A172 (cell line): ENCODE data around the gene RPS6KL1. TPM values are rescaled to one million over a fixed set of nuclear protein-coding genes. Genes with fewer than 3 reads are reported as not detected.

ENCODE experiments used
- DNase-seq: peaks from one replicate; pipeline ENCODE4 v3.0.0-alpha.2; 2015; ENCODE audit warnings: low spot score
- total RNA-seq: library from RNA; depleted of rRNA; stranded (reverse); fragments of >200 nt; shearing (Covaris generic); gene quantifications from 2 replicates; pipeline ENCODE4 v1.2.3, GENCODE V29; 2014

RPS6KL1 gene
- total RNA-seq, 1 experiment from 2014 or later = not detected

DNA sequence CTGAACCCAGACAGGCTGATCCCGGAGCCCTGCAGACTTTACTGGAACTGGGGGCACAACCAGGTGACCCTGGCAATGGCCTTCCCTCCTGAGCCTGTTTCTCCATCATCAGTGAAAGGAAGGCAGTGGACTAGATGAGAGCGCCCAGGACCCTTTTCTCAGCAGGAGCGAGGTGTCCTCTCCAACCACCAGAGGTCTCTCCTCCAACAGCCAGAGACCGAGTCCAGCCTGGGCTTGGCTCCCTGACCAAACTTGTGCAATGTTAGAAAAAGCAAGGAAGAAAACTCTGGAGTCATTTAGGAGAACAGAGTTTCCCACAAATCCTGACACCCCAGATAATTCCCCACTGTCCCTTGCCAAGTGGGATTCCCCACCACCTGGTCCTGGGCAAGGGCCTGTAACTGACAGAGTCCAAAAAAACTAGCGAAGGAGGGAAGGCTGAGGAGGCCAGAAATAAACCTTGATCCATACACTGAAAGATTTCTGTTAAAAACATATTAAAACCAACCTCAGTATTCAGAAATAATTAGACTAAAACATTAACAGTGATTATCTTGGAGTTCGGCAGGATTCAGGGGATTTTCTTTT, 9.0 kb downstream of the RPS6KL1 start:
- peak; percentile 42 for DNase-seq

DNA sequence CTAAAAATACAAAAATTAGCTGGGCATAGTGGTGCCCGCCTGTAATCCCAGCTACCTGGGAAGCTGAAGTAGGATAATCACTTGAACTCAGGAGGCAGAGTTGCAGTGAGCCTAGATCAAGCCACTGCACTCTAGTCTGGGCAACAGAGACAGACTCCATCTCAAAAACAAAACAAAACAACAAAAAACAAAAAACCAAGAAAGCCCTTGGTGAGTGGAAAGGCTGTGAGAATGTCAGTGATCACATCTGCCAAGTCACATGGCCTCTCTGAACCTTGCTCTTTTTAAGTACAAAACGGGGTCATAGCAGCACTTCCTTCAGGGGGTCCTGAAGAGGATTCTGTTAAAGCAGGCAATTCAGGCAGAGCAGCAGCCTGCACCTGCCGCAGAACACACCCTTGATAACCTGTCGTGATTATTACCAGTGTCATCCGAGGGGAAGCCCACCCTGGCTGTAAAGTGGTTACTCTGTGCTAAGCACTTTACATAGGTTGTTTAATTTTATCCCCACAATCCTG, 9.6 kb downstream of the RPS6KL1 start:
- no peak for DNase-seq

DNA sequence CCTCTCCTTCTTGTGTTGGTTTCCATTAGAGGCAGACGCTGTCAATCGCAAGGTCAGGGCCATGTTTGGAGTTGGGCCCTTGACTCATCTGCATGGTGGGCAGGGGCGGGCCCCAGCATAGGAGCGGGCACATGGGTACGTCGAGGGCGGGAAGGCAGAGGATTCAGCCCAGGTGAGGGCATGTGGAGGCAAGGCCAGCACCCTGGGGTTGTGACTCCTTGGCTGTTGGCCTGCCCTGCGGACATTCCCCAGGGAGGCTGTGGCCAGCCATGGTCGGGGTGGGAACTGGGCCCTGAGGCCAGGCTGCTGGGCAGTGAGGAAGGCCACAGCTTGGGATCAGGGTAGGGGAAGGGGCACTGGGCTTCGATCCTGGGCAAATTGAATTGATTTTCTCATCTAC, 10.3 kb downstream of the RPS6KL1 start:
- no peak for DNase-seq

- no peak for DNase-seq
Measured at GRCh38 chr14:74912111-74912510, 10.9 kb downstream of the RPS6KL1 start.

GRCh38 chr14:74911704-74912103, 11.4 kb downstream of the RPS6KL1 start:
- no peak for DNase-seq

DNA sequence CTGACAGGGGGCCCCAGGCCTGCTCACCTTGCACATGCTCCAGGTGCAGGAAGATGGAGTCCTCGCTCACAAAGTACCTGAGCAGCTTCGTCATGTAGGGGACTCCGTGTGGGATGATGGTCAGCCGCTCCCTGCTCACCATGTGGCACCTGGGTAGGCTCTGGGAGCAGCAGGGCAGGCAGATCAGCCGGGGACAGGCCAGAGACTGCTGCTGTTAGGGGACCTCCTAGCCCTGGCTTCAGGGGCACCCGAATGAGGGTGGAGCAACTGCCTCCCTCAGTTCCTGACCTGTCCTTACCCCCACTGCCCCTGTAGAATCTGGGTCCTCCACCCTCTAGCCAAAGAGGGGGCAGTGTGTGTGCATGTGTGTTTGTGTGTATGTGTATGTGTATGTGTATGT, 11.8 kb downstream of the RPS6KL1 start:
- DNase-seq = no peak

DNA sequence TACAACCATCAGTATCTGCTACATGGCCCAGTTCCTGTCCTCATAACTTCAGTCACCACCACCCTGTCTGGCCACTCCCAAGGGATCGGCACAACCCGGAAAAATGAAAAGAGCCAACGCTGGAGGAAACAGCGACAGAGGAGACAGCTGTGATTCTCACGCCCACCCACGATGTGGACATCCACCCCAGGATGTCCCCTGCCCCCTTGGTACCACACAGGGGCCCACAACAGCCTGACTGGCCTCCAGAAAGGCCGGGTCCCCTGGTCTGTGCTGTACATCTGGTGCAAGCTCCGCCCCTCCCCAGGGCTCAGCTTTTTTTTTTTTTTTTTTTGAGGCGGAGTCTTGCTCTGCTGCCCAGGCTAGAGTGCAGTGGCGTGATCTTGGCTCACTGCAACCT, 12.5 kb downstream of the RPS6KL1 start:
- no peak for DNase-seq

DNA sequence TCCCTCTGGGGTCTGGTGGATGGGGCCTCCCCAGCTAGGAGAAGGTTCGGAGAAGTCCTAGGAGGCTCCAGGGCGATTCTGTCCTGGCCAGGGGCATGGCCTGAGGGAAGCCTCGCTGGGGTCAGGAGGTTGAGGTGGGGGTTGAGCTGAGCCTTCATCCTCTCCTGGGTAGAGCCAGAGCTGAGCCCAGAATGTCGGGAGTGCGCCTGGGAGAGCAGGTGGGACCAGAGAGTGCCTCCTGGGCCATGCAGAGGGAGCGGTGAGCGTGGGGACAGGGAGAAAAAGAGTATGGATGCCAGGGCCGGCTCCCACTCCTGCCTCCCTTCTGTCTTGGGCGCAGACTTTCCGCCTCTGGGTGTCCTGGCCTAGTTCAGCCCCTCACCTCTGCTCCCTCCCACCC, 13.1 kb downstream of the RPS6KL1 start:
- no peak for DNase-seq

DNA sequence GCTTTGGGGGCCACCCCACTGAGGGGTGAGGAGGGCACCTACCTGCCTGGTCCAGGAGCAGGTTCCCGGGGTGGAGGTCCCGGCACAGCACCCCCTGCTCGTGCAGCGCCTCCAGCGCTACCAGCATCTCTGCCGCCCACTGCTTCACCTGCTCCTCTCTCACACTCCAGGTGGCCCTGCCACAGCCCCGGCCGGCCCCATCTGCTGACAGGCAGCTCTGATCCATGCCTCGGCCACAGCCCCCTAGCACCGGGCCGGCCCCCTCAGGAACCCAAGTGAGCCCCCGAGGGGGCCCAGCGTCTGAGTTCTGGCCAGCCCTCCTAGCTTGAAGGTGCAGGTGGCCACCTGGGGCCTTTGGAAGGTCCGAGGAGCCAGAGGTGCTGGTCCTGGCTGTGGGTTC, 13.6 kb downstream of the RPS6KL1 start:
- DNase-seq = no peak

DNA sequence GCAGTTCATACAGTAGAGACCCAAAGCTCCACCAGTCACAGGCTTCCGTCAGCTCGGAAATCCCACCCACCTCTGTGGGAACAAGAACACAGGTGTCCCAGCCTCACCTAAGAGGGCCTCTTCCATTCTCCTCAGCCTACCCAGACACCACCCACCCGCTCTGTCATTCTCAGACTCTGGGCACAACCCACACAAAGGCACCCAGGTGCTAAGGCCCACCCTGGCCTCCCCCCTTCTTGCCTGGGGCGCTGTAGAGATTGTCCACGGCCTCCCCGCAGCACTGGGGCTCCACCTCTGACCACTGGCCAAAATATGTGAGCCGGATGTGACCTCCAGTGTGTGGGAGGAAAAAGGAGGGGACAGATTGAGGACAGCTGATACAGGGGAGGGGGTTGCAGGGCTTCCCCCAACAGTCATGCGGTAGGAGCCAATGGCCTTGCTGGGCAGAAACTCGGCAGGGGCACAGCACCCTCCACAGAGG, 14.2 kb downstream of the RPS6KL1 start:
- DNase-seq = no peak

GRCh38 chr14:74907744-74908143, 15.3 kb downstream of the RPS6KL1 start:
- DNase-seq = no peak

DNA sequence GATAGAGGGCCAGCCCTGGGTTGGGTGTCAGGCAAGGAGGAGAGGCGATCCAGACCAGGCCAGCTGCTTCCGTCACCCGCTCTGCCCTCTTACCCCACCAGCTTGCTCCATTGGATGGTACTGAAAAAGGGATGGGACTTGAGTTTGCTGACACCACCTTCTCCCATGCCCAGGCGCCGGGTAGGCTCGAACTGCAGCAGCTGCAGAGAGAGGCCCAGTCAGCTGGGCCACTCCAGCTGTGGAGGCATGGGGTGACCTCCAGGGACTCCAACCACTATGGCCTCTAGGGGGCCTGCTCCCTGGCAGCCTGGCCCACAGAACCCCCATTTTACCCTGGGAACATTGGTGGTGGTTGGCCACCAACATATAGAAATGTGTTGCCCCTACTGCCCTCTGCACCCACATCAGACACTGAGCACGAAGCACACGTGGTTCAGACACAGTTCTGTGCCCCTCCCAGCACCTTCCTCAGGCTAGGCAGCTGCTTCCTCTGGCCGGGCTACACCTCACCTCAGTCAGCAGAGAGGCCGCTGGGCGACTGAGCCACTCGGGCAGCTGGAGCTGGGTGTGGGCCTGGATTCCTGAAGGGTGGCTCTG, 16.0 kb downstream of the RPS6KL1 start:
- no peak for DNase-seq

DNA sequence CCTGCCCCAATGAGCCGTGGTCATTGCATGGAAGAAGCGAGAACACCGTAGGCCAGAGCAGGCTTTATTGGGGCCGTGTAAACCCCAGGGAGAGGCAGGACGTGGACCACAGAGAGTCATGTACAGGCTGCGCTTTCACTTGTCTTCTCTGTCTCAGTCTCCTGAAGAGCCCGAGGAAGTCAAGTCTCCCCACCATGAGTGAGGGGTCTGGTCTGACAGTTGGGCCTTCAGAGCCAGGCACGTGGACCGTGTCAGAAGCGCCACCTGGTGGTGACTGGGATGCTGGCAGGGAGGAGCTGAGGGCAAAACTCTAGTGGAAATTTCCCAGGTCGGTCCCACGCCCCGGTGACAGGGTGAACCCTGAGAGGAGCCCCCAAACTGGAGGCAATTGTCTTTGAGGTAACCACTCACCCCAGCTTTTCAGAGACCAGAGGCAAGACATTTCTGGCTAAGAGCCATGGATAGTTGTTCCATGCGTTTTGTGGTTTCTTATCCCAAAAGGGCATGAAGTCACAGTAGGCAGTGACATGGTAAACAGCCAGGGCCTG, 17.4 kb downstream of the RPS6KL1 start:
- DNase-seq = peak; percentile 15

GRCh38 chr14:74904635-74905503, 18.2 kb downstream of the RPS6KL1 start:
- DNase-seq = no peak

DNA sequence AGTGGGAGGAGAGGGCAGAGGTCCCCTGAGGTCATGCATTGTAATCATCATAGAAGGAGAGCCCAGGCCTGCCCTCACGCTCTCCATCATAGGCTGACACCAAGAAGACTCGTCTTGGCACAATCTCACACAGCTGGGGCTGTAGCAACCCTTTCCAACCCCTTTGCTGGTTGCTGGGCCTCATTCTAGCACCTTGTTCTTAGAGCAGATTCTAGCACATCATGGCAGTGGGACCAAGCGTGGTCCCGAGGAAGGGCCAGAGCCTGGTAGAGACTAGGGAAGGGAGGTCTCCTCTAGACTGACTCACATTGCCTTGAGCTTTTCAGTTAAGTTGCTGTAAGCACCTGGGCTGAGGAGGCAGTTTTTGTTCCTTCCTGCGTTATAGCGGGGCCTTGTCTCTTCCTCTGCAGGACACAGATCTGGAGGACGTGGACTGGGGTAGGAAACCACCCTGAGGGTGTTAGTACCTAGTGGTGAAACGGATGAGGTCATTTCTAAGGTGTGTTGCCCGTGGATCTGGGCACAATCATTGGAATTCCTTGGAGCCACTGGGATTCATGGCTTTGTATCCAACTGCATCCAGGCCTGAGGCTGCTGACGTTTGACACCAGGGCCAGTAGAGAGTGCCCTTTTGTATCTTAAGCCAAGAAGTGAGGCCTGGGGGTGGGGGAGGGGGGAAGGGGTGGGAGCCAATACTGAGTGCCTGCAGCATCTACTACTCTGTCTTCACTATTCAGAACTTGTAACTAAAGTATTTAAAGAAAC, 19.9 kb downstream of the RPS6KL1 start:
- no peak for DNase-seq

GRCh38 chr14:74898694-74899093, 24.4 kb downstream of the RPS6KL1 start:
- DNase-seq = no peak

DNA sequence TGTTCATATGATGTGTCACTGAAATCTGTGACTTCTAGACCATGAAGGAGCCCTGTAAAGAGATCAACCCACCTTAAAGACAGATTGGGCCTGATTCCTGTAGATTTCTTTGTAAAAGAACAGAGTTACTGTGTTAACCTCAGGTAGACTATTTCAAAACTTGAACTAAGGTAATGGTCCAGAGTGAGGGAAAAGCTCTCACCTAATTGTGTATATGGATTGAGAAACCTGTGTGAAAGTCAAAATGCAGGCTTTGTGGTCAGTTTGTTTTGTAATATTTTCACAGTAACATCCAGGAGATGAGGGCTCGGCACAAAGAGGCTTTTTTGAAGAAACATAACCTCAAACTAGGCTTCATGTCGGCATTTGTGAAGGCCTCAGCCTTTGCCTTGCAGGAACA, 25.0 kb downstream of the RPS6KL1 start:
- DNase-seq = no peak

DNA sequence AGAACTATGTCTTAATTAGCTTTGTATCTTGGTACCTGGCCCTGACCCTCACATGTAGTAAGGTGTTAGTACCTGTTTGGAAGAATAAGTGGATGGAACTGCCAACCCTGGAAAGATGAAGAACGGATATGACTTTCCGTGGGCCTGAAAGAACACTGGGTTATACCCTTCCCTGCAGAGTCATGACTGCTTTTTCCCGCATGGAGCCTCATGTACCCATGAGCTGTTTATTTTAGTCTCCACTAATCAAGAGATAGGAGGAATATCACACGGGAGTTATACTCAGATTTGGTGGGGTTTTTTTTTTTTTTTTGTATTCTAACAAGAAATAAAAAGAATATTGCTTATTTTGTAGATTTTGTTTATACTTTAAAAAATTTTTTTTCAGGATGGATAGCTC, 25.4 kb downstream of the RPS6KL1 start:
- no peak for DNase-seq

DNA sequence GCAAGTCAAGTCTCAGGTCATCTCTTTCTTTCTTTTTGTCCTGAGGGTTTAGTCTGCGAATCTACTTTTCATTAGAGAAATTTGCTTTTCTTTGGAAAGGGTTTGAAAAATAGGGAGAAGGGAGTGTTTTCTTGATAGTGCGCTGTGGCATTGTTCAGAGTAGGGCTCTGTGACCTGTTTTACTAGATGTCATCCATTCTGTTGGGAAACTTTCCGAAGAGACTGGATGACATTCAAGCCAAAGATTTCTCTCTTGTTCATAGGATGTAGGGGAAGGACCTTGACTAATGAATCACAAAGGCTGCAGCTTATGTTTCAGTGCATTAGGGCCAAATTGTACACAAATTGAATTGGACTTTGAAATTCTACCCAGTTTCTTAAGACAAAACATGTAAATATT, 26.7 kb downstream of the RPS6KL1 start:
- no peak for DNase-seq

DNA sequence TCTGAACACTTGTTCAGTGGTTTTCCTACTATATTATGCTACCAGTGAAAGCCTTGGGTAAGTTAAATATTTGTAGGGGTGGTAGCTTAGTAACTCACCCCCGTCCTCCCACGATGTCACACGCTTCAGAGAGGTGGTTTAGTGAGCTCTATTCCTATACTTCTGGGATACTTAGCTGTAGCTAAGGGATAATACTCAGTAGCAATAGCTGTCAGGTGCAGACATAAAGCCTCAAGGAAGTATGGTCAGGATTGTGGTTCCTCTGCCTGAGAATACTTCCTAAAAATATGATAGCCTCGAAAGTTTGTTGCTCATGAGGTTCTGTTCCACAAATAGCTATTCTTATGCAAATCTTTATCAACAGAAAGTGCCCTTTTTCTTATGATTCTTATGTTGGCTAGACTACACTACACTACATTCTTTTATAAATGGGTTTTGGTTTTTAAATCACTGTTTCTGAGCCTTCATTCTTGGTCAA, 29.4 kb downstream of the RPS6KL1 start:
- DNase-seq = no peak

- no peak for DNase-seq
Measured at GRCh38 chr14:74892745-74893144, 30.3 kb downstream of the RPS6KL1 start.
